SK-N-SH (cell line): ENCODE data around the gene USP2. TPM values are rescaled to one million over a fixed set of nuclear protein-coding genes. Genes with fewer than 3 reads are reported as not detected.

ENCODE experiments used
- CTCF ChIA-PET: fragments of 300-600, 350-600 bp; formaldehyde crosslinking; extraction: SDS; loops from one replicate; lab custom pipeline; 2021; lab: Yijun Ruan, JAX
- POLR2A ChIA-PET: fragments of 350-600 bp; sonication (Branson Sonifier 250); formaldehyde crosslinking; extraction: SDS; loops from one replicate; lab custom pipeline; 2020; ENCODE audit warnings: antibody characterized with exemption, inconsistent platforms; lab: Yijun Ruan, JAX
- DNase-seq: peaks from one replicate; pipeline ENCODE4 v3.0.0; 2012
- H2AFZ ChIP-seq: fragments of 200-600 bp; sonication (generic); 2 replicates; pipeline ENCODE4 v1.8.1; 2016; ENCODE audit warnings: antibody characterized with exemption, mild to moderate bottlenecking, low read depth
- H3F3A ChIP-seq: fragments of 200-600 bp; sonication (generic); replicated peaks from 2 replicates; pipeline ENCODE3; 2016; ENCODE audit warnings: antibody characterized with exemption, mild to moderate bottlenecking; ENCODE audit not compliant: insufficient read depth
- H3K27ac ChIP-seq, 2 experiments: fragments of 200-500 bp in 1 of 2; fragments of 200-600 bp in 1 of 2; sonication (Bioruptor generic) in 1 of 2; sonication (generic), shearing (Covaris generic) in 1 of 2; 2 replicates each; pipeline versions ENCODE4 v1.5.1 to v1.6.1; 2014 to 2016; ENCODE audit warnings: low read depth in 2 of 2, inconsistent platforms in 1 of 2, low read length in 1 of 2, mild to moderate bottlenecking in 1 of 2, mixed read lengths in 1 of 2
- H3K27me3 ChIP-seq: fragments of 200-600 bp; sonication (generic), shearing (Covaris generic); 2 replicates; pipeline ENCODE4 v1.6.1; 2016; ENCODE audit warnings: mixed run types; ENCODE audit not compliant: insufficient read depth
- H3K36me3 ChIP-seq, 2 experiments: fragments of 200-500 bp in 1 of 2; fragments of 200-600 bp in 1 of 2; sonication (Bioruptor generic) in 1 of 2; sonication (generic) in 1 of 2; replicated peaks in 1 of 2; 2 replicates each; pipeline versions ENCODE3 to v1.5.1; 2014 to 2016; ENCODE audit warnings: low read length in 1 of 2, mild to moderate bottlenecking in 1 of 2; ENCODE audit not compliant: insufficient read depth in 2 of 2, control insufficient read depth in 1 of 2
- H3K4me1 ChIP-seq, 2 experiments: fragments of 200-500 bp in 1 of 2; fragments of 200-600 bp in 1 of 2; sonication (Bioruptor generic) in 1 of 2; sonication (generic), shearing (Covaris generic) in 1 of 2; 2 replicates each; pipeline versions ENCODE4 v1.5.1 to v1.6.1; 2014 to 2016; ENCODE audit warnings: low read depth in 1 of 2, low read length in 1 of 2, mixed run types in 1 of 2; ENCODE audit not compliant: insufficient read depth in 2 of 2, control insufficient read depth in 1 of 2
- H3K4me2 ChIP-seq: fragments of 200-600 bp; sonication (generic), shearing (Covaris generic); 2 replicates; pipeline ENCODE4 v1.6.1; 2017; ENCODE audit warnings: mixed run types
- H3K4me3 ChIP-seq, 2 experiments: fragments of 200-500 bp in 1 of 2; fragments of 200-600 bp in 1 of 2; sonication (Bioruptor generic) in 1 of 2; sonication (generic), shearing (Covaris generic) in 1 of 2; 2 replicates each; pipeline versions ENCODE4 v1.5.1 to v1.8.1; 2014 to 2016; ENCODE audit warnings: low read depth in 2 of 2, inconsistent platforms in 1 of 2, low read length in 1 of 2, mild to moderate bottlenecking in 1 of 2, mixed read lengths in 1 of 2, moderate library complexity in 1 of 2
- H3K79me2 ChIP-seq: fragments of 200-600 bp; sonication (generic); 2 replicates; pipeline ENCODE4 v1.8.1; 2017; ENCODE audit warnings: mild to moderate bottlenecking; ENCODE audit not compliant: insufficient read depth
- H3K9ac ChIP-seq: fragments of 200-600 bp; sonication (generic); 2 replicates; pipeline ENCODE4 v1.6.1; 2017; ENCODE audit warnings: mixed run types
- H3K9me2 ChIP-seq: fragments of 200-600 bp; sonication (generic); 2 replicates; pipeline ENCODE4 v1.6.1; 2017; ENCODE audit warnings: mixed run types
- H3K9me3 ChIP-seq: fragments of 200-600 bp; sonication (generic); 2 replicates; pipeline ENCODE4 v1.6.1; 2017; ENCODE audit warnings: mixed run types, mild to moderate bottlenecking, moderate library complexity
- H4K20me1 ChIP-seq: fragments of 200-600 bp; sonication (generic); 2 replicates; pipeline ENCODE4 v1.6.1; 2017; ENCODE audit warnings: mild to moderate bottlenecking, mixed run types; ENCODE audit not compliant: insufficient read depth
- CTCF ChIP-seq: fragments of 200-600 bp; sonication (generic); IDR thresholded peaks from 2 replicates; pipeline ENCODE4 v1.6.1; 2017; ENCODE audit warnings: antibody characterized with exemption, mild to moderate bottlenecking, moderate library complexity
- ELF1 ChIP-seq: IDR thresholded peaks from 2 replicates; pipeline ENCODE4 v1.4.0; 2012
- EP300 ChIP-seq, 2 experiments: IDR thresholded peaks; 2 replicates each; pipeline versions ENCODE4 v1.4.0 to v1.6.1; 2012; ENCODE audit warnings: borderline replicate concordance in 1 of 2, low read depth in 1 of 2, low read length in 1 of 2
- FOXJ3 ChIP-seq: sonication (generic); formaldehyde crosslinking; IDR thresholded peaks from 2 replicates; pipeline ENCODE4 v1.5.1; 2020; ENCODE audit warnings: mild to moderate bottlenecking, missing genetic modification reagents
- FOXM1 ChIP-seq: IDR thresholded peaks from 2 replicates; pipeline ENCODE4 v1.4.0; 2012; ENCODE audit warnings: low read depth, mild to moderate bottlenecking
- GABPA ChIP-seq: IDR thresholded peaks from 2 replicates; pipeline ENCODE4 v1.4.0; 2012; ENCODE audit warnings: low read depth, mild to moderate bottlenecking
- IRF3 ChIP-seq: fragments of 150-350 bp; IDR thresholded peaks from 2 replicates; pipeline ENCODE4 v1.6.1; 2016; ENCODE audit warnings: mild to moderate bottlenecking, low read depth, low read length
- JUND ChIP-seq: IDR thresholded peaks from 2 replicates; pipeline ENCODE4 v1.4.0; 2012
- MAX ChIP-seq: IDR thresholded peaks from 2 replicates; pipeline ENCODE4 v1.4.0; 2012; ENCODE audit warnings: low read depth
- MEF2A ChIP-seq: IDR thresholded peaks from 2 replicates; pipeline ENCODE4 v1.4.0; 2012; ENCODE audit warnings: low read depth, borderline replicate concordance
- MXI1 ChIP-seq: IDR thresholded peaks from 2 replicates; pipeline ENCODE4 v1.6.1; 2012; ENCODE audit warnings: mild to moderate bottlenecking, low read depth, low read length, improper control_type of control experiment
- POLR2AphosphoS5 ChIP-seq: IDR thresholded peaks from 2 replicates; pipeline ENCODE4 v1.6.1; 2012; ENCODE audit warnings: low read depth, low read length
- RCOR1 ChIP-seq: fragments of 150-350 bp; IDR thresholded peaks from 2 replicates; pipeline ENCODE4 v1.6.1; 2017; ENCODE audit warnings: antibody characterized with exemption, low read length
- REST ChIP-seq: IDR thresholded peaks from 2 replicates; pipeline ENCODE4 v1.6.1; 2012; ENCODE audit warnings: mild to moderate bottlenecking, low read depth, low read length, moderate library complexity
- RFX5 ChIP-seq: IDR thresholded peaks from 2 replicates; pipeline ENCODE4 v1.6.1; 2012; ENCODE audit warnings: mild to moderate bottlenecking, improper control_type of control experiment, low read length
- TAF1 ChIP-seq: IDR thresholded peaks from 2 replicates; pipeline ENCODE4 v1.6.1; 2012; ENCODE audit warnings: low read depth, mild to moderate bottlenecking, low read length, moderate library complexity, borderline replicate concordance
- TCF12 ChIP-seq: IDR thresholded peaks from 2 replicates; pipeline ENCODE4 v1.4.0; 2012
- TEAD4 ChIP-seq: IDR thresholded peaks from 2 replicates; pipeline ENCODE4 v1.4.0; 2012; ENCODE audit warnings: mild to moderate bottlenecking, borderline replicate concordance; ENCODE audit not compliant: insufficient read depth
- YY1 ChIP-seq: IDR thresholded peaks from 2 replicates; pipeline ENCODE4 v1.4.0; 2012; ENCODE audit warnings: low read depth, mild to moderate bottlenecking
- WGBS: methylation state at CpG from one replicate; pipeline ENCODE4 v1.1.6; 2017; ENCODE audit warnings: low lambda C conversion rate; 5-methylcytosine and 5-hydroxymethylcytosine counted together
- polyA plus RNA-seq, 3 experiments: library from polyadenylated mRNA; depleted of rRNA; stranded (reverse); fragments of >200 nt; gene quantifications; 2 replicates each; pipeline ENCODE4 v1.2.3, GENCODE V29; 2012

The USP2 gene
- polyA plus RNA-seq, 1 of the 3 experiments (the other 2 are of a cell fraction), result 0.97 TPM

- Histone ChIP-seq H3K36me3 (no peaks in the 10 kb centered on the region), H3F3A (no peaks in the 10 kb centered on the region), H3K4me3 (no peak overlapping the region), H3K79me2 (no peaks in the 10 kb centered on the region), H4K20me1 (no peaks in the 10 kb centered on the region), H3K27ac (no peak overlapping the region), H3K9me2 (no peaks in the 10 kb centered on the region), H3K4me2 (no peak overlapping the region), H3K27me3 (no peaks in the 10 kb centered on the region; the same call in 1 of the 2 replicates), H3K9ac (no peak overlapping the region), H3K4me1 (peaks cover 0 to 18% of the 10 kb centered on the region in 2 experiments; a peak in 1 of 4 replicates), H2AFZ (no peak overlapping the region), H3K9me3 (no peaks in the 10 kb centered on the region)
- DNase-seq, result no peak
- 79% methylated on average over 5 of the region's 6 CpGs for WGBS
- ChIA-PET POLR2A (no interaction called here), CTCF (interaction anchor here (1.0 to 11.0 kb wide), 8 partner anchors 10 to 145 kb away, joined by 3 to 85 read pairs (median 4); partner anchors contain the start of genes CBL and USP2)
- TF ChIP-seq FOXJ3, result no peak
- no peak for TF ChIP-seq RFX5
- TF ChIP-seq TCF12, result no peak
- no peak for TF ChIP-seq ELF1
- no peak for TF ChIP-seq MAX
- TF ChIP-seq EP300 (IDR thresholded peaks at IDR 0.05; ENCODE audit: borderline replicate concordance in 1 of 2, low read depth in 1 of 2, low read length in 1 of 2), result no peak
- TF ChIP-seq CTCF, result no peak
- no peak for TF ChIP-seq POLR2AphosphoS5
These were observed 31.2 kb downstream of the USP2 start for GRCh38 chr11:119350302-119350701.

- no peak for DNase-seq
- CTCF ChIA-PET, result interaction anchor here (1.6 to 11.0 kb wide), 5 partner anchors 9 to 133 kb away, joined by 3 to 90 read pairs (median 42); no protein-coding TSS in a partner anchor
- Histone ChIP-seq H3K27ac (no peak overlapping the region), H2AFZ (no peak overlapping the region), H3K4me3 (no peak overlapping the region), H3K9me3 (no peaks in the 10 kb centered on the region), H3K9ac (no peak overlapping the region), H3K79me2 (no peaks in the 10 kb centered on the region), H3K27me3 (no peaks in the 10 kb centered on the region; the same call in 1 of the 2 replicates), H3K4me1 (peaks cover 0 to 13% of the 10 kb centered on the region in 2 experiments; a peak in 1 of 4 replicates), H3K9me2 (no peaks in the 10 kb centered on the region), H4K20me1 (no peaks in the 10 kb centered on the region), H3K36me3 (no peaks in the 10 kb centered on the region), H3F3A (no peaks in the 10 kb centered on the region), H3K4me2 (no peak overlapping the region)
- no peak for TF ChIP-seq GABPA
- no peak for TF ChIP-seq EP300 (IDR thresholded peaks at IDR 0.05; ENCODE audit: borderline replicate concordance in 1 of 2, low read depth in 1 of 2, low read length in 1 of 2)
- no peak for TF ChIP-seq IRF3
- no peak for TF ChIP-seq JUND
- no peak for TF ChIP-seq MXI1
- no peak for TF ChIP-seq FOXJ3
- TF ChIP-seq ELF1, result no peak
- TF ChIP-seq REST, result no peak
- TF ChIP-seq FOXM1, result no peak
- TF ChIP-seq RCOR1, result no peak
- no peak for TF ChIP-seq POLR2AphosphoS5
- no peak for TF ChIP-seq MEF2A
- no peak for TF ChIP-seq TAF1
- no peak for TF ChIP-seq YY1
- no peak for TF ChIP-seq MAX
- TF ChIP-seq TCF12, result no peak
- no peak for TF ChIP-seq TEAD4
- POLR2A ChIA-PET, result interaction anchor here (1.5 kb wide), 1 partner anchor 10 kb away, joined by 8 read pairs; no protein-coding TSS in a partner anchor
- WGBS, result 82% methylated on average over 10 of the region's 16 CpGs
These were observed 33.4 kb downstream of the USP2 start for GRCh38 chr11:119347940-119348605.
